Measurements from ENCODE around the gene MAPK10.

MAPK10 gene

DNA sequence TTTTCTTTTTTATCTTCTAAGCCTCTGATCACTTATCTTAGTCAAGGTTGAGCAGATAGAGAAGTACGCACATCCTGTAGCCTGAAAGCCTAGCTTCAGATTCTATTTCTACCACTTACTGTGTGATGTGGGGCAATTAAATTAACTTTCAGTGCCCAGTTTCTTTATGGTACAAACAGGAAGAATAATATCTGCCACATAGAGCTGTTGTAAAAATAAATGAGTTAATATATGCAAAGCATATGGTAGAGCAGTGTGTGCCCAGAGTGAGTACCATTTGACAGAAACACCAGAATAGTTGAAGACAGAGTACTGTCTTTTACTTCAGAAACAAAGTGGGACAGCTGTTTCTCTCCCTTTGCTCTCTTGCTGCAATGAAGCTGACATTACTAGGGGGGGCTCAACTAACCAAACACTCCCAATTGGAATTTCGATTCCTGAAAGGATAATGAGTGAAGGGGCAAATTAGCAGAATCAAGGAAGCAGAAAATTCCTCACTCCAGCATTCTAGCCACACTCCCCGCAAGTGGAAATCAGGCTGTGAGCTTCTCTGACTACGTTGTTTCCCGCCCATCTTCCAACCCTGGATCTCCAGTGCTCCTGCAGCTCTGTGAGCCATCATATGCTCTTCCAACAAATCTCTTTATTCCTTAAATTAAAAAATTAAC, 80.4 kb downstream of the MAPK10 start:
- Histone ChIP-seq H4K20me1 (ENCODE audit: insufficient read depth, low read length) (no peaks in the 10 kb centered on the region), H3K4me2 (ENCODE audit: low read length) (no peak overlapping the region), H3K27me3 (ENCODE audit: low read depth, low read length) (no peaks in the 10 kb centered on the region), H3K4me3 (ENCODE audit: low read length) (no peak overlapping the region), H3K4me1 (ENCODE audit: low read length) (no peaks in the 10 kb centered on the region), H2AFZ (ENCODE audit: low read depth, low read length) (no peak overlapping the region), H3K27ac (ENCODE audit: low read length) (no peak overlapping the region), H3K79me2 (ENCODE audit: low read length) (no peaks in the 10 kb centered on the region), H3K36me3 (replicated peaks; ENCODE audit: low read depth, low read length) (no peaks in the 10 kb centered on the region), H3K9me3 (ENCODE audit: insufficient read depth, low read length) (no peaks in the 10 kb centered on the region), H3K9ac (ENCODE audit: low read length) (no peak overlapping the region)
- no peak for TF ChIP-seq EZH2phosphoT487 (IDR thresholded peaks at IDR 0.05; ENCODE audit: low read depth)
- TF ChIP-seq, protein P1, sequence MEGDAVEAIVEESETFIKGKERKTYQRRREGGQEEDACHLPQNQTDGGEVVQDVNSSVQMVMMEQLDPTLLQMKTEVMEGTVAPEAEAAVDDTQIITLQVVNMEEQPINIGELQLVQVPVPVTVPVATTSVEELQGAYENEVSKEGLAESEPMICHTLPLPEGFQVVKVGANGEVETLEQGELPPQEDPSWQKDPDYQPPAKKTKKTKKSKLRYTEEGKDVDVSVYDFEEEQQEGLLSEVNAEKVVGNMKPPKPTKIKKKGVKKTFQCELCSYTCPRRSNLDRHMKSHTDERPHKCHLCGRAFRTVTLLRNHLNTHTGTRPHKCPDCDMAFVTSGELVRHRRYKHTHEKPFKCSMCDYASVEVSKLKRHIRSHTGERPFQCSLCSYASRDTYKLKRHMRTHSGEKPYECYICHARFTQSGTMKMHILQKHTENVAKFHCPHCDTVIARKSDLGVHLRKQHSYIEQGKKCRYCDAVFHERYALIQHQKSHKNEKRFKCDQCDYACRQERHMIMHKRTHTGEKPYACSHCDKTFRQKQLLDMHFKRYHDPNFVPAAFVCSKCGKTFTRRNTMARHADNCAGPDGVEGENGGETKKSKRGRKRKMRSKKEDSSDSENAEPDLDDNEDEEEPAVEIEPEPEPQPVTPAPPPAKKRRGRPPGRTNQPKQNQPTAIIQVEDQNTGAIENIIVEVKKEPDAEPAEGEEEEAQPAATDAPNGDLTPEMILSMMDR (IDR thresholded peaks at IDR 0.05; ENCODE audit: low read depth, low read length): no peak

DNA sequence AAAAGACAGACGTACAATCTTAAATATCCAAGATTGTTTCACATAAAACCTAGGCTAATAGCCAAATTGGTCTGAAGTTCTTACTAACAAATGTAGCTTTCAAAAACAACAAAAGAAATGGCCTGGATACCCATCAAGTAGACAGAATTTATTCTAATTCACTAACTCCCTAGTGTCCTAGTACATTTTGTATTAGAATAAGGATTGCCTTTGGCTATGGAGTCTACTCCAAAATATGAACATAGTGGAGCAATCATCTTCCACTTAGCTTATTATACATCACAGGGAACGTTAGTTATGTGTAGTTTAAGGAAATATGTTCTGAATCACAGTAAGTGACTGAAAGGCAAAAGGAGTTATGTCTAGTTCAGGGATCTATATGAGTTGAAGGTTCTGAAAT, 81.7 kb downstream of the MAPK10 start:
- no peak overlapping the region for H3K27ac ChIP-seq (ENCODE audit: low read length)
- no peak overlapping the region for H3K9ac ChIP-seq (ENCODE audit: low read length)

DNA sequence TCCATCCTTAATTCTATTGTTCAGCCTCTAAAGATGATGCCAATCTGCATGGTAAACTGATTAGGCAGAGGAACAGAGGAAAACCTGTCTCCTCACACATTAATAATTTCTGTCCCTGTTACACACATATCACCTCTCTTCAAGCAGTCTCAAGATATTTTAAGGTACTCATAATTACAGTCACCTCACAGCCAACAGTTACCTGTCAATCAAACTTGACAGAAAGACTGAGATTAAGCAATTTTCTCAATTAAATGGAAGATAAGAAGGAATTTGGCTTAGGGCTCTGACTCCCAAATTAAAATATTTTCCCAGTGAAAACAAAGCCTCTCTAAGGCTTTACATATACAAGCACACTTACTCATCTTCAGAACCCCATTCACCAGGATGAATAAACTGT, 85.2 kb downstream of the MAPK10 start:
- Histone ChIP-seq H4K20me1 (ENCODE audit: insufficient read depth, low read length) (no peaks in the 10 kb centered on the region), H3K9me3 (ENCODE audit: insufficient read depth, low read length) (no peaks in the 10 kb centered on the region), H3K9ac (ENCODE audit: low read length) (no peak overlapping the region), H3K79me2 (ENCODE audit: low read length) (no peaks in the 10 kb centered on the region), H3K4me3 (ENCODE audit: low read length) (no peak overlapping the region), H3K36me3 (replicated peaks; ENCODE audit: low read depth, low read length) (no peaks in the 10 kb centered on the region), H3K27me3 (ENCODE audit: low read depth, low read length) (no peaks in the 10 kb centered on the region), H3K27ac (ENCODE audit: low read length) (no peak overlapping the region), H3K4me2 (ENCODE audit: low read length) (no peak overlapping the region), H2AFZ (ENCODE audit: low read depth, low read length) (no peak overlapping the region), H3K4me1 (ENCODE audit: low read length) (peaks cover 4% of the 10 kb centered on the region; the same call in 1 of the 2 replicates)
- TF ChIP-seq EZH2phosphoT487 (IDR thresholded peaks at IDR 0.05; ENCODE audit: low read depth): no peak
- TF ChIP-seq, protein P1 (IDR thresholded peaks at IDR 0.05; ENCODE audit: low read depth, low read length): no peak

More for the DNA sequence above, 81.7 kb downstream of the MAPK10 start:
- Histone ChIP-seq H3K4me3 (ENCODE audit: low read length) (no peak overlapping the region), H2AFZ (ENCODE audit: low read depth, low read length) (no peak overlapping the region), H3K79me2 (ENCODE audit: low read length) (no peaks in the 10 kb centered on the region), H3K4me1 (ENCODE audit: low read length) (no peaks in the 10 kb centered on the region), H3K9me3 (ENCODE audit: insufficient read depth, low read length) (no peaks in the 10 kb centered on the region), H4K20me1 (ENCODE audit: insufficient read depth, low read length) (no peaks in the 10 kb centered on the region), H3K4me2 (ENCODE audit: low read length) (no peak overlapping the region), H3K36me3 (replicated peaks; ENCODE audit: low read depth, low read length) (no peaks in the 10 kb centered on the region), H3K27me3 (ENCODE audit: low read depth, low read length) (no peaks in the 10 kb centered on the region)
- TF ChIP-seq, protein P1 (IDR thresholded peaks at IDR 0.05; ENCODE audit: low read depth, low read length): no peak
- no peak for TF ChIP-seq EZH2phosphoT487 (IDR thresholded peaks at IDR 0.05; ENCODE audit: low read depth)

DNA sequence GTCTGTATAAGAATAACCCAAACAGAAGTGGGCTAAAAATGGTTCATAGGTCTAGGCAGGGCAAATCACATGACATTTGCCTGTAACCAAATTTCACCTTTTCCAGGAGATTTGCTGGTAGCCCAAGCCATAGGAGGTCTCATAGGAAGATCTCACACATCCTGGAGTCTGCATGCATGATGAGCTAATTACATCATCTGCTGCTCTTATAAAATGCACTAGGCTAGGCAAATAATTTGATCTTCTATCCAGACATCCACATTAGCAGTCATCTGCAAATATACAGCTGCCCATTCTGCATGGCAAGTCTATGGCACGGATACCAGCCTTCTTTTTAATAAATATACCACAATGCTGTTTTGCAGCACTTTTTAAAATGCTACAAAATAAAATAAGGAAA, 87.2 kb downstream of the MAPK10 start:
- no peak overlapping the region for H3K9ac ChIP-seq (ENCODE audit: low read length)
- TF ChIP-seq, protein P1 (IDR thresholded peaks at IDR 0.05; ENCODE audit: low read depth, low read length): no peak
- TF ChIP-seq EZH2phosphoT487 (IDR thresholded peaks at IDR 0.05; ENCODE audit: low read depth): no peak
- H2AFZ ChIP-seq (ENCODE audit: low read depth, low read length): no peak overlapping the region
- H3K36me3 ChIP-seq (replicated peaks; ENCODE audit: low read depth, low read length): no peaks in the 10 kb centered on the region
- H3K27me3 ChIP-seq (ENCODE audit: low read depth, low read length): no peaks in the 10 kb centered on the region
- H3K9me3 ChIP-seq (ENCODE audit: insufficient read depth, low read length): no peaks in the 10 kb centered on the region
- no peaks in the 10 kb centered on the region for H3K79me2 ChIP-seq (ENCODE audit: low read length)
- peaks cover 4% of the 10 kb centered on the region; the same call in 1 of the 2 replicates for H3K4me1 ChIP-seq (ENCODE audit: low read length)
- no peak overlapping the region for H3K4me2 ChIP-seq (ENCODE audit: low read length)
- no peaks in the 10 kb centered on the region for H4K20me1 ChIP-seq (ENCODE audit: insufficient read depth, low read length)
- no peak overlapping the region for H3K4me3 ChIP-seq (ENCODE audit: low read length)
- H3K27ac ChIP-seq (ENCODE audit: low read length): no peak overlapping the region
